ENCODE measurements around the gene CISD1. TPM values are rescaled to one million over a fixed set of nuclear protein-coding genes. Genes with fewer than 3 reads are reported as not detected.

Gene CISD1
- total RNA-seq, 1 donor, result 31.5 TPM

DNA sequence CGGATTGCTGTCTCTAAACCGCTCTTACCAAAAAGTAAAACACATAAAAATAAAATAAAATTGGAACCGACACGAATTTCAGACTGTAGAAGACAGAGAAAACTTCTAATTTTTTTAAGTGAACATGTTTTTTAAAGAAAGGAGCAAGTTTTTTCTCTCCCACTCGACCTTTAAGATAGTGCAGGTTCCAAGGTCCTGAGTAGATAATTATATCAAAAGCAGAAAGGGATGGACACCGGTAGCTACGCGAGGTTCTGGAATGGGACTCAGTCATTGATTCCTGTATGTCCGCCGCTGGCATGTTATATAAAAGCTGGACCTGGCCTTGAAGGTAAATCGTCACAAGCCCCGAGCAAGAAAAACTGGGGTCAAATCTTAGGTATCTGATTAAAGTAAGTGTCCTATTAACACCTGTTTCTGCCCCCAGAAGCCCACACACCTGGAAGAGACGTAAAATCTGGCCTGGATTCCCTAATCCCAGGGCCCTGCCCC lies 462 bp upstream of the CISD1 start:
- Histone ChIP-seq H3K79me2 (ENCODE audit: insufficient read depth, low read length) (peaks cover 60% of the 10 kb centered on the region), H4K20me1 (ENCODE audit: insufficient read depth, low read length) (no peaks in the 10 kb centered on the region), H3K36me3 (ENCODE audit: insufficient read depth, low read length) (no peaks in the 10 kb centered on the region), H3K4me2 (ENCODE audit: insufficient read depth, low read length) (peak overlapping the region; percentile 97), H3K4me1 (ENCODE audit: insufficient read depth, low read length) (peaks cover 21% of the 10 kb centered on the region), H3K27me3 (ENCODE audit: insufficient read depth, low read length) (no peaks in the 10 kb centered on the region), H2AFZ (ENCODE audit: low read length) (peak overlapping the region; percentile 94), H3K9me3 (ENCODE audit: low read depth, low read length) (no peaks in the 10 kb centered on the region), H3K4me3 (ENCODE audit: insufficient read depth, low read length) (peak overlapping the region; percentile 78), H3K27ac (ENCODE audit: low read depth, low read length) (peak overlapping the region; percentile 80)
- peak; percentile 85 for DNase-seq (ENCODE audit: insufficient read length, low spot score, missing footprints)
- TF ChIP-seq, protein P1, sequence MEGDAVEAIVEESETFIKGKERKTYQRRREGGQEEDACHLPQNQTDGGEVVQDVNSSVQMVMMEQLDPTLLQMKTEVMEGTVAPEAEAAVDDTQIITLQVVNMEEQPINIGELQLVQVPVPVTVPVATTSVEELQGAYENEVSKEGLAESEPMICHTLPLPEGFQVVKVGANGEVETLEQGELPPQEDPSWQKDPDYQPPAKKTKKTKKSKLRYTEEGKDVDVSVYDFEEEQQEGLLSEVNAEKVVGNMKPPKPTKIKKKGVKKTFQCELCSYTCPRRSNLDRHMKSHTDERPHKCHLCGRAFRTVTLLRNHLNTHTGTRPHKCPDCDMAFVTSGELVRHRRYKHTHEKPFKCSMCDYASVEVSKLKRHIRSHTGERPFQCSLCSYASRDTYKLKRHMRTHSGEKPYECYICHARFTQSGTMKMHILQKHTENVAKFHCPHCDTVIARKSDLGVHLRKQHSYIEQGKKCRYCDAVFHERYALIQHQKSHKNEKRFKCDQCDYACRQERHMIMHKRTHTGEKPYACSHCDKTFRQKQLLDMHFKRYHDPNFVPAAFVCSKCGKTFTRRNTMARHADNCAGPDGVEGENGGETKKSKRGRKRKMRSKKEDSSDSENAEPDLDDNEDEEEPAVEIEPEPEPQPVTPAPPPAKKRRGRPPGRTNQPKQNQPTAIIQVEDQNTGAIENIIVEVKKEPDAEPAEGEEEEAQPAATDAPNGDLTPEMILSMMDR (IDR thresholded peaks at IDR 0.05; ENCODE audit: extremely low read depth, low read depth, low read length), result no peak

DNA sequence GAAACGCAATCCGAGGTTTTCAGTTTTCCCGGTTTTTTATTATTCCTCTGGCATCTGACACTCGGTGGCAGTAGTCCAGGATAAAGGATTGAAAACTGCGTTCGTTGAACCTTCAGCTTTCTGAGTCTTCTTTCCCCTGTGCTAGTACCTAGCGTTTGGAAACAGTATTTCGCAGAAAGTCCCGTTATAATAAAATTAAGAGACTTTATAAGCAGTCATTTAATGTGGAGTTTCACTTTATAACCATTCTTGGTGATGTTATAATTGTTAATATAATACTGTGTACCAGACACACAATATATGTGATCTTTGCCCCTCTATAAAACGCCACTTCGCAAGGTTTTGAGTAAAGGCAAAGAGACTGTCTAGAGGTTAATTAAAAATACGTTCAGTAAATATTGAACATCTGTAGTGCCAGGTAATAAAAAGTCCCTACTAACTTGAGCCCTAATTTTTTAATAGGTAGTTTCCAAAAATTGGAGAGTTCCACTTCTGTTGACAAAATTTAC lies 874 bp downstream of the CISD1 start:
- H3K79me2 ChIP-seq (ENCODE audit: insufficient read depth, low read length), result peaks cover 54% of the 10 kb centered on the region
- H3K27ac ChIP-seq (ENCODE audit: low read depth, low read length), result peak overlapping the region; percentile 80

DNA sequence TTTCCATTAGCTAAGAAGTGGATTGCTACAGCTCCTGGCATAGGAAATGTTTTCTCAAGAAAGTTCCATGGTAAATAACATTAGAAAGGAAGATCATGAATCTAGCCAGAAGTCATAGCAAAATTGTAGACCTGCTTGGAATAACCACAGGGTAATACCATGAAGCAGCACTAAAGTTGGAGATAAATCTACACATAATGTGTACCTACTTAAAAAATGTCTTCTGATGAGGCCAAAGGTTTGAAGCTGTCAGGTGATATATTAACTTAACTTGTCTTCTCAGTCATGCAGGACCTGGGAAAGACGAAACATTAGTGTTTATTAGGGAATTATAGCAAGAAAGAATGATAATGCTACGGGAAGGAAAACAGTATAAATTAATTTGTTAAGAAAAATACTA lies 6.3 kb downstream of the CISD1 start:
- Histone ChIP-seq H3K4me3 (ENCODE audit: insufficient read depth, low read length) (no peak overlapping the region), H3K9me3 (ENCODE audit: low read depth, low read length) (no peaks in the 10 kb centered on the region), H3K4me2 (ENCODE audit: insufficient read depth, low read length) (no peak overlapping the region), H4K20me1 (ENCODE audit: insufficient read depth, low read length) (no peaks in the 10 kb centered on the region), H2AFZ (ENCODE audit: low read length) (no peak overlapping the region), H3K36me3 (ENCODE audit: insufficient read depth, low read length) (peaks cover 7% of the 10 kb centered on the region), H3K27ac (ENCODE audit: low read depth, low read length) (peak overlapping the region; percentile 19), H3K79me2 (ENCODE audit: insufficient read depth, low read length) (peaks cover 43% of the 10 kb centered on the region), H3K4me1 (ENCODE audit: insufficient read depth, low read length) (peaks cover 23% of the 10 kb centered on the region), H3K27me3 (ENCODE audit: insufficient read depth, low read length) (no peaks in the 10 kb centered on the region)
- TF ChIP-seq, protein P1 (IDR thresholded peaks at IDR 0.05; ENCODE audit: extremely low read depth, low read depth, low read length), result no peak
- no peak for DNase-seq (ENCODE audit: insufficient read length, low spot score, missing footprints)

More for the DNA sequence above, 874 bp downstream of the CISD1 start:
- no peaks in the 10 kb centered on the region for H4K20me1 ChIP-seq (ENCODE audit: insufficient read depth, low read length)
- TF ChIP-seq, protein P1 (IDR thresholded peaks at IDR 0.05; ENCODE audit: extremely low read depth, low read depth, low read length), result no peak
- H3K4me3 ChIP-seq (ENCODE audit: insufficient read depth, low read length), result peak overlapping the region; percentile 78
- no peaks in the 10 kb centered on the region for H3K36me3 ChIP-seq (ENCODE audit: insufficient read depth, low read length)
- peak overlapping the region; percentile 93 for H2AFZ ChIP-seq (ENCODE audit: low read length)
- no peaks in the 10 kb centered on the region for H3K27me3 ChIP-seq (ENCODE audit: insufficient read depth, low read length)
- no peaks in the 10 kb centered on the region for H3K9me3 ChIP-seq (ENCODE audit: low read depth, low read length)
- peaks cover 27% of the 10 kb centered on the region for H3K4me1 ChIP-seq (ENCODE audit: insufficient read depth, low read length)
- no peak for DNase-seq (ENCODE audit: insufficient read length, low spot score, missing footprints)
- peak overlapping the region; percentile 97 for H3K4me2 ChIP-seq (ENCODE audit: insufficient read depth, low read length)

DNA sequence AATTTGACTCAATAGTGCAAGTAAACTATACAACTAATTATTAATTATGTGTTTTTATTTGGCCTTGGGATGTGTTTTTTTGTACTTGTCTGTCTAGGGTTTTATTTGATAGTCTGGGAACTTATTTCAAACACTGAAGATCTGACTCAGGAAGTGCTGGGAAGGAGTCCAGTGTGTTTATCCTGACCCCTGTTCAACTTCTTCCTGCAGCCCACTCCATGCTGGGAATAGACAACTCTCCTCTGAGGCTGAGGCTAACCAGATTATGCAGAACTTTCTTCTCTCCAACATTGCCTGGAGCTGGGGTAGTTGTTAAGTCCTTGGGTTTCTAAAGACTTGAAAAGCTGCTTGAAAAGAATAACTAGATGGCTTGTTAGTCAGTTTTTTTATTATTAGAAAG lies 6.9 kb downstream of the CISD1 start:
- TF ChIP-seq, protein P1 (IDR thresholded peaks at IDR 0.05; ENCODE audit: extremely low read depth, low read depth, low read length), result no peak
- H3K79me2 ChIP-seq (ENCODE audit: insufficient read depth, low read length), result peaks cover 37% of the 10 kb centered on the region
- H3K4me3 ChIP-seq (ENCODE audit: insufficient read depth, low read length), result no peak overlapping the region
- peak overlapping the region; percentile 40 for H3K4me2 ChIP-seq (ENCODE audit: insufficient read depth, low read length)
- no peak for DNase-seq (ENCODE audit: insufficient read length, low spot score, missing footprints)
- H3K9me3 ChIP-seq (ENCODE audit: low read depth, low read length), result no peaks in the 10 kb centered on the region
- H2AFZ ChIP-seq (ENCODE audit: low read length), result no peak overlapping the region
- peak overlapping the region; percentile 19 for H3K27ac ChIP-seq (ENCODE audit: low read depth, low read length)
- peaks cover 7% of the 10 kb centered on the region for H3K36me3 ChIP-seq (ENCODE audit: insufficient read depth, low read length)
- peaks cover 26% of the 10 kb centered on the region for H3K4me1 ChIP-seq (ENCODE audit: insufficient read depth, low read length)
- no peaks in the 10 kb centered on the region for H3K27me3 ChIP-seq (ENCODE audit: insufficient read depth, low read length)
- no peaks in the 10 kb centered on the region for H4K20me1 ChIP-seq (ENCODE audit: insufficient read depth, low read length)
